Lung microvascular endothelial cell (primary cell): ENCODE results near the gene KDR. TPM values are rescaled to one million over a fixed set of nuclear protein-coding genes. Genes with fewer than 3 reads are reported as not detected.

ENCODE experiments used
- DNase-seq, 2 donors: peaks; one replicate each; pipeline versions ENCODE4 v3.0.0 to v3.0.0-alpha.2; 2010; ENCODE audit warnings: low read depth in 2 of 2
- total RNA-seq: library from RNA; depleted of rRNA; stranded (reverse); fragments of >200 nt; gene quantifications from 2 replicates; pipeline ENCODE4 v1.2.1, GENCODE V29; 2014

The KDR gene
- total RNA-seq, 1 donor from 2014 or later: 192 TPM

DNA sequence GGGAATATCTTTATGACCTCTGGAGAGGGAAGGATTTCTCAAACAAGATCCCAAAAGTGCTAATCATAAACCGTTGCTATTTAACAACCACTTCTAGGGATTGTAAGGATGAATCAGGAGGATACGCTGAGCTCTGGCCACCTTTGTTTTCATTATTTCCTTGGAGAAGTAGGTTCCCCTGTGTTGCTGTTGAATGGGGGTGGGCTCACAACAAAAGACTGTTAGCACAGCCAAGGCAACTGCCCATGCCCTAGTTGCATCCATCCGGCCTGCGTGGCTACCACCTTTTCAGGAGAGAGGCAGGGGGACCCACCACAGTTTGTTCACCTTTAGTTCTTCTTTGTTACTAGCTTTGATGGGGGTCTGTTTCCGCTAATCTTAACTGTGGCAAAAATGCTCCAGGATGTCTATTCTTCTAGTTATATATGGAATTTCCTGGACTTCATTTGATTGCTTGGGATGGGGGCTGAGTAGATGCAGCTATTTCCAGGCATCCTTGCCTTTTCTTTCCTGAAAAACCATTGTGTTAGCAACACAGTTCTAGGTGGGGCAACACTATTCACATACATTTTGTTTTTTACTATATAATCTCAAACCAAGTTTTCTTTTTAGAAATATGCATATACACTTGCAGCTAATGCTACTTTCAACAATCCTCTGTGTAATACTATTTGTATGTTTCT, 95.4 kb downstream of the KDR start:
- DNase-seq: no peak

DNA sequence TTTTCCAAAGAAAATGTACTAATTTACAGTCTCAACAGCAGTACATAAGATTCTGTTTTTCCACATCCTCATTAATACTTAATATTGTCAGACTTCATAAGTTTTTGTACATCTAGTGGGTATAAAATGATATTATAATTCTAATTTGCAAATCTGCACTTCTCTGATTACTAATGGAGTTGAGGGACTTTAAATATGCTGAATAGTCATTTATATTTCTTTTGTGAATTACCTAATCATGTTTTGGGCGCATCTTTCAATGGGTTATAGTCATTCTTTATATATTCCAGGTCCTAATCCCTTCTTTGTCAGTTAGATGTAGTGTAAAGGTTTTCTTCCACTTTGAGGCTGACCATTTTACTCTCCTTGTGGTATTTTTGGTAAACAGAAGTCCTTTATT, 96.1 kb downstream of the KDR start:
- no peak for DNase-seq

Other genes starting within 250 kb of the KDR start
- gene SRD5A3, start 220.6 kb upstream of the KDR start, total RNA-seq: 9.1 and 10.0 TPM in 2 replicates